SKM-1 treated with dmso at 0.1 percent for 144 hours (cell line): Measurements from ENCODE around the gene TSPAN14.
A peak's percentile ranks its signal among the peaks of the same experiment; 100 is the strongest.
"Not testable (repeated sequence)": the region's sequence is repeated elsewhere in the genome, so short reads cannot be mapped to it uniquely, and the experiment has no call there.

Source experiments
- DNase-seq: peaks from one replicate; lab custom pipeline; 2025; ENCODE audit not compliant: unreplicated experiment; lab: John Stamatoyannopoulos, UW

Gene TSPAN14

DNA sequence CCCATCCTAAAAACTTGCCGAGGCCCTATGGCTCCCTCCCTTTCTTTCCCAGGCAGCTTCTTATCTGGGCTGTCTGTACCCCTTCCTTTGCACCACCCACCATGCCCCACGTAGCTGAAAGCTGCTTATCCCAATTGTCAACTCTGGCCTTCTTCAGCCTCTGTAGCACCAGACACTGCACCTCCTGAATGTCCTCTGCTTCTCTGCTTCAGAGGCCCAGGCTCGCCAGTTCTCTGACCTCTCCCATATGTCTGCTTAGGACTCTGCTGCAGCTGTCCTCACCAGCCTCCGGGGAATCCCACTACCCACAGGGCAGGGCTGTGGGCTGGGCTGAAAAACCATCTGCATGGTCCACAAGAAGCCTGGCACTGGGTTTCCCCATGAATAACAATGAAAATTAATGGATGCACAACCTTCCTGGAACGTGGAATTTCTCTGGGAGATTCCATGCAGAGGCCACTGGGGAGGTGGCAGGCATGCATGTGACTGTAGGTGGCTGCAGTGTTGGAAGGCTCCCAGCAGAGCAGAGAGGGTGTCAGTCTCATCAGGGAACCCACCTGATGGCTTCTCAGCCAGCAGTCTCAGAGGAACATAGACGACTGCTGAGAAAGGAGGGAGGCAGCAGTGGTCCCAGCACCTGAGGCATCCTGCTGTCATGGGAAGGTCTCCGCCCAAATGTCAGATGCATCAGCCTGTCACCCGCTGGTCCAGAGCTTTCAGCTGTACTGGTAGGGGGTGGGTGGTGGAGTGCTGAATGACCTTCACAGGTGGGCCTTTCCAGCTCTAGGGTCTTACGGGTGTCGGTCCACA is 66.8 kb downstream of the TSPAN14 start:
- DNase-seq, result no peak

DNA sequence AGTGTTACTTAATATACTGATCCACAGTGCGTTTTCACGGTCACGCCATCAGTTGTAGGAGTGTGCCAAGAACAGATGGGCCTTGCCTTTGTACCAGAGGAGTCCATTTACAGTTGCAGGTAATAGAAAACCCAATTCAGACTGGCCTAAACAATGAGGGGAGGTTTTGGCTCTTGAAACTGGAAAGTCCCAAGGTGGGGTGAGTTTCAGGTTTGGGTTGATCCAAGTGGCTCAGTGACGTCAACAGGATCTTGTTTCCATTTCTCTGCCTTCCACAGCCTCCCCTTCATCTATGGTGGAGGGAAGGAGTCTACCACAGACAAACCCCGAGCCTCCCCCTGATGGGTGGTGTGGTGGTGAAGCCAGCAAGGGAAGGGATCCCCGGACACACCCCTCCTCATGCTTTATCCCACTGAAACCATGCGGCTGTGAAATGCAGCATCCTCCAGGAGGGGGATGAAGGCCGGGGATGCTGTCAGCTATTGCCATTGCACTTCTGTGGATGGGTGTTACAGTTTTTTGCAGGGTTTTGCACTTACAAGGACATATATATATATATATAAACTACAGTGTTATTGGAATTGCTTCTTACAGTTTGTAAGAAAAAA is 68.8 kb downstream of the TSPAN14 start:
- DNase-seq, result no peak

DNA sequence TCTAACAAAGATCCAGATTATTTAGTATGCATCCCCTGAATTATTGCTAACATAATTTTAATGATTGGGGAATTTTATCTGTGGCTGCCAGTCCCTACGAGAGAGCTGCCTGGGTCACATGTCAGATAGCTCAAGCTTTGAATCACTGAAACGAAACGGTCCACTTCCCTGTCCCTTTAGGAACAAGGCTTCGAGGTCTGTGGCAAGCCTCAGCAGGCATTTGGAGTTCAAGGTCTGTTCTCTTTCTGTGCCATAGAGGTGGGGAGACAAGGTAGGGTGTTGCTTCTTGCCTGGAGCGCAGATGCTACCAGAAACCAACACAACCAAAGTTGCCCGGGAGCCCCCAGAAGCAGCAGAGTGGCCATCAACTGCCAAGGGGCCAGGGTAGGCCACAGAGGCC is 69.7 kb downstream of the TSPAN14 start:
- no peak for DNase-seq

- no peak for DNase-seq
Measured at GRCh38 chr10:80524190-80524909, 70.2 kb downstream of the TSPAN14 start.

- no peak for DNase-seq
Measured at GRCh38 chr10:80526218-80526617, 72.1 kb downstream of the TSPAN14 start.

DNA sequence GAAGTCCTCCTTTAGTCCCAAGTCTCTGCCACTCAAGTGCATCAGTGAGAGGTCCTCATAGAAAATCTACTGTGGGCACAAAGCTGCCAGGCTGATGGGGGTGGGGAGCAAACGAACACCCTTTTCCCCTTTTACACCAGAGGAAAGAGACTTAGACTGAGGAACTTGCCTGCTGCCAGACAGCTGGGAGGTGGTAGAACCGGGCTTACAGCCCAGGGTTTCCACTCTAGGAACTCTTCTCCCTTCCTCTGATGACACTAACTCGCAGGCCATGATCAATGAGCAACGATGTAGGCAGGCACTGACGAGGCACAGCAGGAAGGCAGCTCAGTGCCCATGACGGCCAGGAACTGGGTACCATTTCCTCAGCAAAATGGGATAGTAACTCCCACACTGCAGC is 72.6 kb downstream of the TSPAN14 start:
- DNase-seq, result no peak

GRCh38 chr10:80528185-80528700 is 74.1 kb downstream of the TSPAN14 start:
- DNase-seq, result peak; percentile 86

GRCh38 chr10:80528901-80529300 is 74.8 kb downstream of the TSPAN14 start:
- no peak for DNase-seq

DNA sequence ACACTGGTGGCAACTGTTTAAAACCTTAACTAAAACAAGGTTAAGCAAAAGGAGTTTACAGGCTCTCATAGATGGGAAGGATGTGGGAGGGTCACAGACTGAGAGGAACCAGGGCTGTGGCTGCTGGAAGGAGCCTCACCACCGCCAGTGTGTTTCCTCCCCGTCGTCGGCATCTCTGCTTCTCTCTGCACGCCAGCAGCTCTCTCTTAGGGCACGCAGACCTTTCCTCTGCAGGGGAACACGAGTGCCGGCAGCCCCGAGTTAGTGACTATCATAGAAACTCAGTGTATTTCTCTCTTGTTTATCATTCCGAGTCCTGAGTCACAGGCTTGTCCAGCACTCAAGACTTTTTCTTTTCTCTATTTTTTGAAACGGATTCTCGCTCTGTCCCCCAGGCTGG is 75.5 kb downstream of the TSPAN14 start:
- DNase-seq, result peak; percentile 62

GRCh38 chr10:80530251-80530650 is 76.1 kb downstream of the TSPAN14 start:
- no peak for DNase-seq

- no peak for DNase-seq
Measured at GRCh38 chr10:80530816-80531215, 76.7 kb downstream of the TSPAN14 start.

DNA sequence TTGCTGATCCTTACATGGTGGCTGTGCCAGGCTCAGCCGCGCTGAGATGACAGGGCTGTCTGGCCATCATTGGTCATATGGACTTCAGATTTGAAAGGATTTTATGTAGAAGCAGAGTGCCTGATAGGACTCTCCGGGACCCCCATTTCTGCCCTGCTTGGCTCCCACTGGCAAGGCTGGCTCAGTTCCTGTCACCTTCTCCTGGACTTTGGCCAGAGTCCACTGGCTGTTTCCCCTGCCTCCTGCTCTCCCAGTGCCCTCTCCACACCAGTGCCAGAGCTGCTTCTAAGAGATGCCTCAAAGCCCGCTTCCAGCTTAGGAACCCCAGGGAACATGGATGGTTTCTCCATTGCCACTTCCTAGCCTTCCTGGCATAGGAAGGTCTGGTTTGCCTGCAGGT is 78.5 kb downstream of the TSPAN14 start:
- no peak for DNase-seq

GRCh38 chr10:80534059-80534458 is 79.9 kb downstream of the TSPAN14 start:
- DNase-seq, result not testable (repeated sequence)

DNA sequence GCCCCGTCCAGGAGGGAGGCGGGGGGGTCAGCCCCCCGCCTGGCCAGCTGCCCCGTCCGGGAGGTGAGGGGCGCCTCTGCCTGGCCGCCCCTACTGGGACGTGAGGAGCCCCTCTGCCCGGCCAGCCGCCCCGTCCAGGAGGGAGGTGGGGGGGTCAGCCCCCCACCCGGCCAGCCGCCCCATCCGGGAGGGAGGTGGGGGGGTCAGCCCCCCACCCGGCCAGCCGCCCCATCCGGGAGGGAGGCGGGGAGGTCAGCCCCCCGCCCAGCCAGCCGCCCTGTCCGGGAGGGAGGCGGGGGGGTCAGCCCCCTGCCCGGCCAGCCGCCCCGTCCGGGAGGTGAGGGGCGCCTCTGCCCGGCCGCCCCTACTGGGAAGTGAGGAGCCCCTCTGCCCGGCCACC is 80.5 kb downstream of the TSPAN14 start:
- DNase-seq, result not testable (repeated sequence)

DNA sequence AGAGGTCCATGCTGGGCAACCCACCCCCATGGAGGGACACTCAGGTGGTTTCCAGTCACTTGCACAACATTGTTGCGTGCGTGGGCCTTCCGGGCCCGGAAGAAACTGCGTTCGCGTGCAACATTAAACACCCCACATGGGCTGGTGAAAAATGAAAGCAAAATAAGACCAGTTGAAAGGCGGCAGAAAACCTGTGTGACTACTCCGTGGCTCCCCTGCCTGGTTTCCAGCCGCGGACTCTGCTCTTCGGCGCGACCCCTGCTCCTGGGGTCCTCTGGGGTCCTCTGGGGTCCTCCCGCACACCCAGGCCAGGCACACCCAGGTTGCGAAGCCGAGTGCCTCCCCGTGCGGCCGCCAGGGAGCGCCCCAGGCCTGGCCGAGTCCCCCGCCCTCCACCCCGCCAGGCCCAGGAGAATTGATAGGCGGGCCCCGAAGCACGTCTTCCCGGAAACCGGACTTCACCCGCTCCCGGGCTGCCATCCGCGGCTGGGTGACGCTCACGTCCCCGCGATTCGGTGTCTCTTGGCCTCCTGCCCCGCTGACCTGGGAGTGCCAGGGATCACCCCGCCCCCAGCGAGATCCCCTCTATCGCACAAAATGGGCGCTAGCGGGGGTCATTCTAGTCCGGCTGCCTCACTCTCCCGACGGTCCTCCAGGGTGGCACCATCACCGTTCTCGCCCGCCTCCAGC is 81.7 kb downstream of the TSPAN14 start:
- DNase-seq, result peak; percentile 43

DNA sequence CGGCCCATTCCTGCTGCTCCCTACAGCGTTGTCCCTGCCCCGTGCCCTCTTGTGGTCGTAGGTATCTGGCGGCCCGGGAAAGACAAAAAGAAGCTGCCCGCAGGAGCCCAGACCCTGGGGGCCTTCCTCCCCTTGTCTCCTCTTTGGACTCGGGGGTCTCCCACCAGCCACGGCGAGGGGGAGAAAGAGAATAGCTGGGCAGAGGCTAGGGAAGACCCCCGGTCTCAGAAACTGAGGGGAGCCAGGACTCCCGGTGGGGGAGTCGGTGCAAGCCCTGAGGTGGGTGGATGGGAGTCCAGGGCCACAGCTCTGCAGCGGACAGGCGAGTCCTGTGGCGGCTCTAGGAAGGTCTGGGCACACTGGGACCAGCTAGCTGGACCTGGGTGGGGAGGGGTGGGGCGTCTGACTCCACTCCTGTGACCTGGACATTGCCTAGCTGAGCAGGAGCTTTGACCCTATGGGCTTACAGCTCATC is 82.3 kb downstream of the TSPAN14 start:
- DNase-seq, result no peak

DNA sequence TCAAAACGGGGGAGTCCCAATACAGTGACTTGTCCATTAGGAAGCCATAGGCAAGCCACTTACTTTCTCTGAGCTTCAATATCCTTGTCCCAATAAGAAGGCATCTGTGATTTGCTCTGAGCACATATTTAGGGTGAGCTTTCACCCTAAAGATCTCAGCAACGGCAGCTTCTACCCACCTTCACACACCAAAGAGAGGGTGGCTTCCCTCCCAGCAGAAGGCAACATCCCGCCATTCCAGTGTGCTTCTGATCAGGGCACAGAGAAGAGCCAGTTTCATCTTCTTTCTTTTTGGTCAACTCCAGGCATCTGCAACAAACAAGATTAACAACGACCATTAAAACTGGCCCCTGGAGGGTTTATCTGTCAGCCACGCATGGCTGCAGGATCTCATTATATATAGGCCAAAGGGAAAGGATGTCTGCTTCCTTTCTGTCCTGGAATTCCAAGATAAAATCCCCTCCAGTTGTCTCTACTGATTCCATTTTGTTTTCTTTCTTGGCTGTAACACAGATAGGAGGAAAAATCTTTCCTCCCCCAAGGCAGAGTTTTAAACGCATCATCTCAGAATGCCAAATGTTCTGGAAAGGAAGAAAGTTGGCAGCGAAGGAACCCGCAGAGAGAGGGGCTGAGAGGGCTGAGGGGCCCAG is 83.1 kb downstream of the TSPAN14 start:
- DNase-seq, result no peak

GRCh38 chr10:80537736-80538480 is 83.8 kb downstream of the TSPAN14 start, which contains the start of gene SH2D4B:
Gene SH2D4B (plus strand): TSS chr10:80537902. CDS start chr10:80538332, 430 bp downstream.
- no peak for DNase-seq

GRCh38 chr10:80538481-80539185 is 84.5 kb downstream of the TSPAN14 start:
- DNase-seq, result no peak
